Measurements from ENCODE around the gene BTF3. TPM values are rescaled to one million over a fixed set of nuclear protein-coding genes. Genes with fewer than 3 reads are reported as not detected.

The BTF3 gene
- total and polyA plus RNA-seq, 9 of the 15 experiments (the other 6 are each of a cell fraction or from before 2014, with no cell fraction given): 534 to 1,637 (median 848) TPM

DNA sequence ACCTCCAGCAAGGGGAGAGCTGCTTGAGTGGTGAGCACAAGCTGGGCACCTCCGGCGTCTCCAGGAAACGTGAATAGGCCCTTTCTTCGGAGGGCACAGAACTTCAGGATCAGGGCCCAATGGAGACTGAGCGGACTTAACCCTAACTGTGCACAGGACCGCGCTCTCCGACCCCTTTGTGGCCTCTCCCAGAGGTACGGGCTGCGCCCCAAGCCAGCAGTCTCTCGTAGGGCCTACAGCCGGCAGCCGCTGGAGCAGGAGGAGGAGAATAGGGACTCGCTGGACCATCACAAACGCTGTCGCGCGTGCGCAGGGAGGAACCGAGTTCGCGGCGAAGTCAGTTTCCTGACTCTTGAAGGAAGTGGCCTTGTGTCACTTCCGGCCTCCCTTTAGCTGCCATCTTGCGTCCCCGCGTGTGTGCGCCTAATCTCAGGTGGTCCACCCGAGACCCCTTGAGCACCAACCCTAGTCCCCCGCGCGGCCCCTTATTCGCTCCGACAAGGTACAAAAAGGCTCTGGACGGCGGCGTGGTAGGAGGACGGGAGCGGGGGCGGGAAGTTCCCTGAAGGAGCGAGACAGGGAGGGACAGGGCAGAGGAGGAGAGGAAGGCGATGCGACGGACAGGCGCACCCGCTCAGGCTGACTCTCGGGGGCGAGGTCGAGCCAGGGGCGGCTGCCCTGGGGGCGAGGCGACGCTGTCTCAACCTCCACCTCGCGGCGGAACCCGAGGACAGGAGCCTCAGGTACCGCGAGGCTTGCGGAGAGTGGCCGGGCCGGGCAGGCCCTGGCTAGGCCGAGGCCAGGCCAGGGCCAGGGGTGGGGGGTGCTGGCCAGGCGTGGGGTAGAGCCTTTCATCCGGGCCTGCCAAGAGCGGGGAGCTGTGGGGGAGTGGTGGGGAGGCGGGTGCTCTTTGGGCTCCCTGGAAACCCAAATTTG is at the start of gene BTF3 (continued):
- TF ChIP-seq, protein P1, sequence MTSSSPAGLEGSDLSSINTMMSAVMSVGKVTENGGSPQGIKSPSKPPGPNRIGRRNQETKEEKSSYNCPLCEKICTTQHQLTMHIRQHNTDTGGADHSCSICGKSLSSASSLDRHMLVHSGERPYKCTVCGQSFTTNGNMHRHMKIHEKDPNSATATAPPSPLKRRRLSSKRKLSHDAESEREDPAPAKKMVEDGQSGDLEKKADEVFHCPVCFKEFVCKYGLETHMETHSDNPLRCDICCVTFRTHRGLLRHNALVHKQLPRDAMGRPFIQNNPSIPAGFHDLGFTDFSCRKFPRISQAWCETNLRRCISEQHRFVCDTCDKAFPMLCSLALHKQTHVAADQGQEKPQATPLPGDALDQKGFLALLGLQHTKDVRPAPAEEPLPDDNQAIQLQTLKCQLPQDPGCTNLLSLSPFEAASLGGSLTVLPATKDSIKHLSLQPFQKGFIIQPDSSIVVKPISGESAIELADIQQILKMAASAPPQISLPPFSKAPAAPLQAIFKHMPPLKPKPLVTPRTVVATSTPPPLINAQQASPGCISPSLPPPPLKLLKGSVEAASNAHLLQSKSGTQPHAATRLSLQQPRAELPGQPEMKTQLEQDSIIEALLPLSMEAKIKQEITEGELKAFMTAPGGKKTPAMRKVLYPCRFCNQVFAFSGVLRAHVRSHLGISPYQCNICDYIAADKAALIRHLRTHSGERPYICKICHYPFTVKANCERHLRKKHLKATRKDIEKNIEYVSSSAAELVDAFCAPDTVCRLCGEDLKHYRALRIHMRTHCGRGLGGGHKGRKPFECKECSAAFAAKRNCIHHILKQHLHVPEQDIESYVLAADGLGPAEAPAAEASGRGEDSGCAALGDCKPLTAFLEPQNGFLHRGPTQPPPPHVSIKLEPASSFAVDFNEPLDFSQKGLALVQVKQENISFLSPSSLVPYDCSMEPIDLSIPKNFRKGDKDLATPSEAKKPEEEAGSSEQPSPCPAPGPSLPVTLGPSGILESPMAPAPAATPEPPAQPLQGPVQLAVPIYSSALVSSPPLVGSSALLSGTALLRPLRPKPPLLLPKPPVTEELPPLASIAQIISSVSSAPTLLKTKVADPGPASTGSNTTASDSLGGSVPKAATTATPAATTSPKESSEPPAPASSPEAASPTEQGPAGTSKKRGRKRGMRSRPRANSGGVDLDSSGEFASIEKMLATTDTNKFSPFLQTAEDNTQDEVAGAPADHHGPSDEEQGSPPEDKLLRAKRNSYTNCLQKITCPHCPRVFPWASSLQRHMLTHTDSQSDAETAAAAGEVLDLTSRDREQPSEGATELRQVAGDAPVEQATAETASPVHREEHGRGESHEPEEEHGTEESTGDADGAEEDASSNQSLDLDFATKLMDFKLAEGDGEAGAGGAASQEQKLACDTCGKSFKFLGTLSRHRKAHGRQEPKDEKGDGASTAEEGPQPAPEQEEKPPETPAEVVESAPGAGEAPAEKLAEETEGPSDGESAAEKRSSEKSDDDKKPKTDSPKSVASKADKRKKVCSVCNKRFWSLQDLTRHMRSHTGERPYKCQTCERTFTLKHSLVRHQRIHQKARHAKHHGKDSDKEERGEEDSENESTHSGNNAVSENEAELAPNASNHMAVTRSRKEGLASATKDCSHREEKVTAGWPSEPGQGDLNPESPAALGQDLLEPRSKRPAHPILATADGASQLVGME (CRISPR knock-in tag; IDR thresholded peaks at IDR 0.05): peak; percentile 87; the same call in 1 of the 2 replicates
- TF ChIP-seq ZNF217 (CRISPR knock-in tag; IDR thresholded peaks at IDR 0.05) (no peak), NELFE (IDR thresholded peaks at IDR 0.05; ENCODE audit: insufficient read depth, insufficient read length) (peak; percentile 49), TAF1 (IDR thresholded peaks at IDR 0.05; ENCODE audit: control insufficient read depth, extremely low read depth, insufficient read depth, low read length, severe bottlenecking) (peak; percentile 95), ATF4 (CRISPR knock-in tag; IDR thresholded peaks at IDR 0.05) (no peak), SREBF1 (IDR thresholded peaks at IDR 0.05; ENCODE audit: borderline replicate concordance, low read depth, low read length) (0 out of 2 replicates have a peak, but pooled peaks have one; percentile 5), NR2C1 (IDR thresholded peaks at IDR 0.05) (no peak), NR2C1 (tag; IDR thresholded peaks at IDR 0.05) (0 out of 2 replicates have a peak, but pooled peaks have one; percentile 11), NR0B1 (IDR thresholded peaks at IDR 0.05; ENCODE audit: partially characterized antibody) (no peak), RBM14 (IDR thresholded peaks at IDR 0.05; ENCODE audit: borderline replicate concordance, insufficient read depth, low read depth, low read length) (peak; percentile 94; the same call in 1 of the 2 replicates), TAF9B (IDR thresholded peaks at IDR 0.05; ENCODE audit: partially characterized antibody) (peak; percentile 91), XRCC5 (IDR thresholded peaks at IDR 0.05; ENCODE audit: low read depth, low read length) (0 out of 2 replicates have a peak, but pooled peaks have one; percentile 10), ZBTB11 (CRISPR knock-in tag; IDR thresholded peaks at IDR 0.05) (peak in 2 of 3 experiments; percentile 39 to 95; a peak in 4 of 6 replicates)
